GM23338 (cell line): ENCODE data around the gene WBP4. TPM values are rescaled to one million over a fixed set of nuclear protein-coding genes. Genes with fewer than 3 reads are reported as not detected.

ENCODE experiments used
- ATAC-seq: fragments of 200-7000 bp; cut with Tn5 transposase; 3 replicates; pipeline ENCODE4 v1.9.1; 2020
- DNase-seq: peaks from one replicate; pipeline ENCODE4 v3.0.0-alpha.2; 2015; ENCODE audit warnings: low spot score
- H2AFZ ChIP-seq: fragments of 200-600 bp; sonication (generic); 2 replicates; pipeline ENCODE4 v1.8.0; 2016; ENCODE audit warnings: antibody characterized with exemption, mild to moderate bottlenecking, moderate library complexity
- H3F3A ChIP-seq: fragments of 200-600 bp; sonication (generic); replicated peaks from 2 replicates; pipeline ENCODE4 v1.8.0; 2017; ENCODE audit warnings: antibody characterized with exemption, mixed run types, low read depth
- H3K27ac ChIP-seq: fragments of 200-600 bp; sonication (generic); 2 replicates; pipeline ENCODE4 v1.6.1; 2016; ENCODE audit warnings: low read depth
- H3K27me3 ChIP-seq: fragments of 200-600 bp; sonication (generic); 2 replicates; pipeline ENCODE4 v1.8.0; 2016; ENCODE audit warnings: mild to moderate bottlenecking, mixed run types, moderate library complexity; ENCODE audit not compliant: insufficient read depth
- H3K36me3 ChIP-seq: fragments of 200-600 bp; sonication (generic); 2 replicates; pipeline ENCODE4 v1.8.0; 2016; ENCODE audit warnings: mild to moderate bottlenecking; ENCODE audit not compliant: insufficient read depth
- H3K4me1 ChIP-seq: fragments of 200-600 bp; sonication (generic); 2 replicates; pipeline ENCODE4 v1.8.0; 2016; ENCODE audit warnings: mild to moderate bottlenecking, moderate library complexity; ENCODE audit not compliant: insufficient read depth
- H3K4me2 ChIP-seq: fragments of 200-600 bp; sonication (generic); 2 replicates; pipeline ENCODE4 v1.7.1; 2017; ENCODE audit warnings: mixed run types
- H3K4me3 ChIP-seq: fragments of 200-600 bp; sonication (generic); 2 replicates; pipeline ENCODE4 v1.6.1; 2016; ENCODE audit warnings: mixed run types
- H3K79me2 ChIP-seq: fragments of 200-600 bp; sonication (generic); replicated peaks from 2 replicates; pipeline ENCODE4 v1.8.0; 2017; ENCODE audit warnings: mild to moderate bottlenecking; ENCODE audit not compliant: insufficient read depth
- H3K9me2 ChIP-seq: fragments of 200-600 bp; sonication (generic); 2 replicates; pipeline ENCODE4 v1.8.0; 2017; ENCODE audit not compliant: insufficient read depth
- H4K20me1 ChIP-seq: fragments of 200-600 bp; sonication (generic); replicated peaks from 2 replicates; pipeline ENCODE4 v1.8.0; 2017; ENCODE audit warnings: mild to moderate bottlenecking; ENCODE audit not compliant: insufficient read depth
- H3K27ac Mint-ChIP-seq: 2 replicates; pipeline ENCODE4 v1.8.0; 2020; ENCODE audit warnings: inconsistent platforms, mild to moderate bottlenecking, moderate library complexity, mixed read lengths
- H3K27me3 Mint-ChIP-seq: 3 replicates; pipeline ENCODE4 v1.8.0; 2022; ENCODE audit warnings: low read depth, mild to moderate bottlenecking, moderate library complexity, mixed read lengths, inconsistent platforms; ENCODE audit not compliant: insufficient read depth, poor library complexity
- H3K36me3 Mint-ChIP-seq: 3 replicates; pipeline ENCODE4 v1.8.0; 2021; ENCODE audit warnings: low read depth, mild to moderate bottlenecking, inconsistent platforms, moderate library complexity, mixed read lengths
- H3K4me1 Mint-ChIP-seq: 3 replicates; pipeline ENCODE4 v1.8.0; 2020; ENCODE audit warnings: mild to moderate bottlenecking, inconsistent platforms, mixed read lengths
- H3K4me3 Mint-ChIP-seq: 3 replicates; pipeline ENCODE4 v1.8.0; 2021; ENCODE audit warnings: moderate library complexity, mild to moderate bottlenecking, inconsistent platforms, mixed read lengths
- H3K9me3 Mint-ChIP-seq: 3 replicates; pipeline ENCODE4 v1.8.0; 2020; ENCODE audit warnings: moderate library complexity, mild to moderate bottlenecking, inconsistent platforms, mixed read lengths
- CREB1 ChIP-seq: fragments of 250-450 bp; sonication (Bioruptor Pico); IDR thresholded peaks from 2 replicates; pipeline ENCODE4 v1.5.0; 2020; ENCODE audit warnings: low read depth, mild to moderate bottlenecking, moderate library complexity
- EZH2 ChIP-seq: fragments of 200-600 bp; sonication (generic); IDR thresholded peaks from one replicate; pipeline ENCODE4 v1.8.0; 2017; ENCODE audit warnings: antibody characterized with exemption, mild to moderate bottlenecking, low read depth; ENCODE audit not compliant: unreplicated experiment
- EZH2phosphoT487 ChIP-seq: fragments of 200-600 bp; sonication (generic); IDR thresholded peaks from one replicate; pipeline ENCODE4 v1.8.1; 2018; ENCODE audit warnings: antibody characterized with exemption; ENCODE audit not compliant: unreplicated experiment
- JUNB ChIP-seq: IDR thresholded peaks from one replicate; pipeline ENCODE4 v1.6.1; 2016; ENCODE audit warnings: antibody characterized with exemption; ENCODE audit not compliant: unreplicated experiment
- NANOG ChIP-seq: IDR thresholded peaks from 2 replicates; pipeline ENCODE4 v1.6.1; 2016; ENCODE audit warnings: antibody characterized with exemption, borderline replicate concordance
- POLR2AphosphoS5 ChIP-seq: IDR thresholded peaks from 2 replicates; pipeline ENCODE4 v1.6.1; 2016; ENCODE audit warnings: antibody characterized with exemption, low read depth
- STAT1 ChIP-seq: IDR thresholded peaks from one replicate; pipeline ENCODE4 v1.6.1; 2016; ENCODE audit warnings: antibody characterized with exemption; ENCODE audit not compliant: unreplicated experiment
- ZNF114 ChIP-seq: fragments of 250-450 bp; sonication (Bioruptor Pico); IDR thresholded peaks from 2 replicates; pipeline ENCODE4 v1.5.0; 2020; ENCODE audit warnings: mild to moderate bottlenecking, moderate library complexity
- ZNF331 ChIP-seq: fragments of 250-450 bp; sonication (Bioruptor Pico); IDR thresholded peaks from 2 replicates; pipeline ENCODE4 v1.5.0; 2020; ENCODE audit warnings: low read depth, mild to moderate bottlenecking, moderate library complexity
- polyA plus RNA-seq: library from polyadenylated mRNA; unstranded; fragments of >200 nt; fragmentation: Nextera tagmentation; extraction: Ambion mirVana; gene quantifications from 2 replicates; pipeline ENCODE4 v1.2.1, GENCODE V29; 2016
- total RNA-seq: library from RNA; depleted of rRNA; stranded (reverse); fragments of >200 nt; shearing (Covaris generic); gene quantifications from 2 replicates; pipeline ENCODE4 v1.2.3, GENCODE V29; 2014
- TF ChIP-seq, protein P1 (sequence below), 2 experiments: fragments of 200-600 bp in 1 of 2; sonication (generic) in 1 of 2; conservative IDR thresholded peaks; 2 replicates each; pipeline versions ENCODE4 v1.5.1 to v1.6.1; 2016 to 2017; ENCODE audit warnings: antibody characterized with exemption in 2 of 2, low read depth in 2 of 2, mild to moderate bottlenecking in 2 of 2, moderate library complexity in 1 of 2
- TF ChIP-seq, protein P2 (sequence below): IDR thresholded peaks from 2 replicates; pipeline ENCODE4 v1.6.1; 2016; ENCODE audit warnings: antibody characterized with exemption
- TF ChIP-seq, protein P3 (sequence below): IDR thresholded peaks from one replicate; pipeline ENCODE4 v1.6.1; 2018; ENCODE audit warnings: antibody characterized with exemption; ENCODE audit not compliant: unreplicated experiment
- TF ChIP-seq, protein P4 (sequence below): fragments of 250-450 bp; sonication (Bioruptor Pico); IDR thresholded peaks from 2 replicates; pipeline ENCODE4 v1.5.0; 2020; ENCODE audit warnings: mild to moderate bottlenecking, moderate library complexity

The WBP4 gene
- total and polyA plus RNA-seq, 2 experiments from 2014 or later = 7.6 to 33.8 TPM

DNA sequence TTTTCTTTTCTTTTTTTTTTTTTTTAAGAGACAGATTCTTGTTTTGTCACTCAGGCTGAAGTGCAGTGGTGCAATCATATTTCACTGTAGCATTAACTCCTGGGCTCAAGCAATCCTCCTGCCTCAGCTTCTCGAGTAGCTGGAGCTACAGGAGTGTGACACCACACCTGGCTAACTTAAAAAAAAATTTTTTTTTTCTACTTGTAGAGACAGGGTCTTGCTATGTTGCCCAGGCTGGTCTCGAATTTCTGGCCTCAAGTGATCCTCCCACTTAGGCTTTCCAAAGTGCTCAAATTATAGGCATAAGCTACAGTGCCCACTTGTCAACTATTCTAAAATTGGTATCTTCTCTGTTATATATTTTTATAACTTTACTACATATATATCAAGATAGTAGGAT, 48.8 kb upstream of the WBP4 start:
- Mint-ChIP-seq H3K36me3 (no peaks in the 10 kb centered on the region), H3K27me3 (peaks cover 2% of the 10 kb centered on the region), H3K4me1 (peaks cover 27% of the 10 kb centered on the region), H3K27ac (no peak overlapping the region), H3K4me3 (no peak overlapping the region), H3K9me3 (no peaks in the 10 kb centered on the region)
- H3K79me2 ChIP-seq = 0 out of 2 replicates have a peak, but pooled peaks cover 3% of the 10 kb centered on the region
- H2AFZ ChIP-seq = no peak overlapping the region
- H3K27me3 ChIP-seq = no peaks in the 10 kb centered on the region
- DNase-seq (no peak), ATAC-seq (no peak)
- no peak overlapping the region for H3K4me2 ChIP-seq
- no peaks in the 10 kb centered on the region for H3F3A ChIP-seq
- H3K9me2 ChIP-seq = no peaks in the 10 kb centered on the region
- no peak overlapping the region for H3K4me3 ChIP-seq
- no peaks in the 10 kb centered on the region for H3K36me3 ChIP-seq
- no peaks in the 10 kb centered on the region for H4K20me1 ChIP-seq
- peaks cover 28% of the 10 kb centered on the region for H3K4me1 ChIP-seq
- no peak for TF ChIP-seq CREB1 (CRISPR knock-in tag)
- TF ChIP-seq EZH2 = no peak
- no peak for TF ChIP-seq EZH2phosphoT487
- TF ChIP-seq, protein P1, sequence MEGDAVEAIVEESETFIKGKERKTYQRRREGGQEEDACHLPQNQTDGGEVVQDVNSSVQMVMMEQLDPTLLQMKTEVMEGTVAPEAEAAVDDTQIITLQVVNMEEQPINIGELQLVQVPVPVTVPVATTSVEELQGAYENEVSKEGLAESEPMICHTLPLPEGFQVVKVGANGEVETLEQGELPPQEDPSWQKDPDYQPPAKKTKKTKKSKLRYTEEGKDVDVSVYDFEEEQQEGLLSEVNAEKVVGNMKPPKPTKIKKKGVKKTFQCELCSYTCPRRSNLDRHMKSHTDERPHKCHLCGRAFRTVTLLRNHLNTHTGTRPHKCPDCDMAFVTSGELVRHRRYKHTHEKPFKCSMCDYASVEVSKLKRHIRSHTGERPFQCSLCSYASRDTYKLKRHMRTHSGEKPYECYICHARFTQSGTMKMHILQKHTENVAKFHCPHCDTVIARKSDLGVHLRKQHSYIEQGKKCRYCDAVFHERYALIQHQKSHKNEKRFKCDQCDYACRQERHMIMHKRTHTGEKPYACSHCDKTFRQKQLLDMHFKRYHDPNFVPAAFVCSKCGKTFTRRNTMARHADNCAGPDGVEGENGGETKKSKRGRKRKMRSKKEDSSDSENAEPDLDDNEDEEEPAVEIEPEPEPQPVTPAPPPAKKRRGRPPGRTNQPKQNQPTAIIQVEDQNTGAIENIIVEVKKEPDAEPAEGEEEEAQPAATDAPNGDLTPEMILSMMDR (conservative IDR thresholded peaks at IDR 0.05; ENCODE audit: low read depth in 2 of 2) = no peak
- TF ChIP-seq ZNF331 = no peak
- TF ChIP-seq, protein P2, sequence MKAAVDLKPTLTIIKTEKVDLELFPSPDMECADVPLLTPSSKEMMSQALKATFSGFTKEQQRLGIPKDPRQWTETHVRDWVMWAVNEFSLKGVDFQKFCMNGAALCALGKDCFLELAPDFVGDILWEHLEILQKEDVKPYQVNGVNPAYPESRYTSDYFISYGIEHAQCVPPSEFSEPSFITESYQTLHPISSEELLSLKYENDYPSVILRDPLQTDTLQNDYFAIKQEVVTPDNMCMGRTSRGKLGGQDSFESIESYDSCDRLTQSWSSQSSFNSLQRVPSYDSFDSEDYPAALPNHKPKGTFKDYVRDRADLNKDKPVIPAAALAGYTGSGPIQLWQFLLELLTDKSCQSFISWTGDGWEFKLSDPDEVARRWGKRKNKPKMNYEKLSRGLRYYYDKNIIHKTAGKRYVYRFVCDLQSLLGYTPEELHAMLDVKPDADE = no peak
- TF ChIP-seq ZNF114 (CRISPR knock-in tag) = no peak
- TF ChIP-seq, protein P3, sequence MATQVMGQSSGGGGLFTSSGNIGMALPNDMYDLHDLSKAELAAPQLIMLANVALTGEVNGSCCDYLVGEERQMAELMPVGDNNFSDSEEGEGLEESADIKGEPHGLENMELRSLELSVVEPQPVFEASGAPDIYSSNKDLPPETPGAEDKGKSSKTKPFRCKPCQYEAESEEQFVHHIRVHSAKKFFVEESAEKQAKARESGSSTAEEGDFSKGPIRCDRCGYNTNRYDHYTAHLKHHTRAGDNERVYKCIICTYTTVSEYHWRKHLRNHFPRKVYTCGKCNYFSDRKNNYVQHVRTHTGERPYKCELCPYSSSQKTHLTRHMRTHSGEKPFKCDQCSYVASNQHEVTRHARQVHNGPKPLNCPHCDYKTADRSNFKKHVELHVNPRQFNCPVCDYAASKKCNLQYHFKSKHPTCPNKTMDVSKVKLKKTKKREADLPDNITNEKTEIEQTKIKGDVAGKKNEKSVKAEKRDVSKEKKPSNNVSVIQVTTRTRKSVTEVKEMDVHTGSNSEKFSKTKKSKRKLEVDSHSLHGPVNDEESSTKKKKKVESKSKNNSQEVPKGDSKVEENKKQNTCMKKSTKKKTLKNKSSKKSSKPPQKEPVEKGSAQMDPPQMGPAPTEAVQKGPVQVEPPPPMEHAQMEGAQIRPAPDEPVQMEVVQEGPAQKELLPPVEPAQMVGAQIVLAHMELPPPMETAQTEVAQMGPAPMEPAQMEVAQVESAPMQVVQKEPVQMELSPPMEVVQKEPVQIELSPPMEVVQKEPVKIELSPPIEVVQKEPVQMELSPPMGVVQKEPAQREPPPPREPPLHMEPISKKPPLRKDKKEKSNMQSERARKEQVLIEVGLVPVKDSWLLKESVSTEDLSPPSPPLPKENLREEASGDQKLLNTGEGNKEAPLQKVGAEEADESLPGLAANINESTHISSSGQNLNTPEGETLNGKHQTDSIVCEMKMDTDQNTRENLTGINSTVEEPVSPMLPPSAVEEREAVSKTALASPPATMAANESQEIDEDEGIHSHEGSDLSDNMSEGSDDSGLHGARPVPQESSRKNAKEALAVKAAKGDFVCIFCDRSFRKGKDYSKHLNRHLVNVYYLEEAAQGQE = no peak
- TF ChIP-seq, protein P4, sequence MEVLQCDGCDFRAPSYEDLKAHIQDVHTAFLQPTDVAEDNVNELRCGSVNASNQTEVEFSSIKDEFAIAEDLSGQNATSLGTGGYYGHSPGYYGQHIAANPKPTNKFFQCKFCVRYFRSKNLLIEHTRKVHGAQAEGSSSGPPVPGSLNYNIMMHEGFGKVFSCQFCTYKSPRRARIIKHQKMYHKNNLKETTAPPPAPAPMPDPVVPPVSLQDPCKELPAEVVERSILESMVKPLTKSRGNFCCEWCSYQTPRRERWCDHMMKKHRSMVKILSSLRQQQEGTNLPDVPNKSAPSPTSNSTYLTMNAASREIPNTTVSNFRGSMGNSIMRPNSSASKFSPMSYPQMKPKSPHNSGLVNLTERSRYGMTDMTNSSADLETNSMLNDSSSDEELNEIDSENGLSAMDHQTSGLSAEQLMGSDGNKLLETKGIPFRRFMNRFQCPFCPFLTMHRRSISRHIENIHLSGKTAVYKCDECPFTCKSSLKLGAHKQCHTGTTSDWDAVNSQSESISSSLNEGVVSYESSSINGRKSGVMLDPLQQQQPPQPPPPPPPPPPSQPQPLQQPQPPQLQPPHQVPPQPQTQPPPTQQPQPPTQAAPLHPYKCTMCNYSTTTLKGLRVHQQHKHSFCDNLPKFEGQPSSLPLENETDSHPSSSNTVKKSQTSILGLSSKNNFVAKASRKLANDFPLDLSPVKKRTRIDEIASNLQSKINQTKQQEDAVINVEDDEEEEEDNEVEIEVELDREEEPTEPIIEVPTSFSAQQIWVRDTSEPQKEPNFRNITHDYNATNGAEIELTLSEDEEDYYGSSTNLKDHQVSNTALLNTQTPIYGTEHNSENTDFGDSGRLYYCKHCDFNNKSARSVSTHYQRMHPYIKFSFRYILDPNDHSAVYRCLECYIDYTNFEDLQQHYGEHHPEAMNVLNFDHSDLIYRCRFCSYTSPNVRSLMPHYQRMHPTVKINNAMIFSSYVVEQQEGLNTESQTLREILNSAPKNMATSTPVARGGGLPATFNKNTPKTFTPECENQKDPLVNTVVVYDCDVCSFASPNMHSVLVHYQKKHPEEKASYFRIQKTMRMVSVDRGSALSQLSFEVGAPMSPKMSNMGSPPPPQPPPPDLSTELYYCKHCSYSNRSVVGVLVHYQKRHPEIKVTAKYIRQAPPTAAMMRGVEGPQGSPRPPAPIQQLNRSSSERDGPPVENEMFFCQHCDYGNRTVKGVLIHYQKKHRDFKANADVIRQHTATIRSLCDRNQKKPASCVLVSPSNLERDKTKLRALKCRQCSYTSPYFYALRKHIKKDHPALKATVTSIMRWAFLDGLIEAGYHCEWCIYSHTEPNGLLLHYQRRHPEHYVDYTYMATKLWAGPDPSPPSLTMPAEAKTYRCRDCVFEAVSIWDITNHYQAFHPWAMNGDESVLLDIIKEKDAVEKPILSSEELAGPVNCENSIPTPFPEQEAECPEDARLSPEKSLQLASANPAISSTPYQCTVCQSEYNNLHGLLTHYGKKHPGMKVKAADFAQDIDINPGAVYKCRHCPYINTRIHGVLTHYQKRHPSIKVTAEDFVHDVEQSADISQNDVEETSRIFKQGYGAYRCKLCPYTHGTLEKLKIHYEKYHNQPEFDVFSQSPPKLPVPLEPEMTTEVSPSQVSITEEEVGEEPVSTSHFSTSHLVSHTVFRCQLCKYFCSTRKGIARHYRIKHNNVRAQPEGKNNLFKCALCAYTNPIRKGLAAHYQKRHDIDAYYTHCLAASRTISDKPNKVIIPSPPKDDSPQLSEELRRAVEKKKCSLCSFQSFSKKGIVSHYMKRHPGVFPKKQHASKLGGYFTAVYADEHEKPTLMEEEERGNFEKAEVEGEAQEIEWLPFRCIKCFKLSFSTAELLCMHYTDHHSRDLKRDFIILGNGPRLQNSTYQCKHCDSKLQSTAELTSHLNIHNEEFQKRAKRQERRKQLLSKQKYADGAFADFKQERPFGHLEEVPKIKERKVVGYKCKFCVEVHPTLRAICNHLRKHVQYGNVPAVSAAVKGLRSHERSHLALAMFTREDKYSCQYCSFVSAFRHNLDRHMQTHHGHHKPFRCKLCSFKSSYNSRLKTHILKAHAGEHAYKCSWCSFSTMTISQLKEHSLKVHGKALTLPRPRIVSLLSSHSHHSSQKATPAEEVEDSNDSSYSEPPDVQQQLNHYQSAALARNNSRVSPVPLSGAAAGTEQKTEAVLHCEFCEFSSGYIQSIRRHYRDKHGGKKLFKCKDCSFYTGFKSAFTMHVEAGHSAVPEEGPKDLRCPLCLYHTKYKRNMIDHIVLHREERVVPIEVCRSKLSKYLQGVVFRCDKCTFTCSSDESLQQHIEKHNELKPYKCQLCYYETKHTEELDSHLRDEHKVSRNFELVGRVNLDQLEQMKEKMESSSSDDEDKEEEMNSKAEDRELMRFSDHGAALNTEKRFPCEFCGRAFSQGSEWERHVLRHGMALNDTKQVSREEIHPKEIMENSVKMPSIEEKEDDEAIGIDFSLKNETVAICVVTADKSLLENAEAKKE (CRISPR knock-in tag) = no peak
- no peak for TF ChIP-seq JUNB
- TF ChIP-seq STAT1 = no peak
- TF ChIP-seq POLR2AphosphoS5 = no peak
- no peak for TF ChIP-seq NANOG
- no peak overlapping the region for H3K27ac ChIP-seq
